GM10266 (cell line): ENCODE results near the gene TDRKH.

ENCODE experiments used
- DNase-seq: peaks from one replicate; pipeline ENCODE4 v3.0.0; 2012; ENCODE audit errors: extremely low spot score
- TF ChIP-seq, protein P1 (sequence below): IDR thresholded peaks from 2 replicates; pipeline ENCODE4 v1.5.1; 2012; ENCODE audit warnings: mild to moderate bottlenecking, low read depth; ENCODE audit not compliant: control insufficient read depth, insufficient read depth; ENCODE audit errors: missing control alignments

The TDRKH gene

DNA sequence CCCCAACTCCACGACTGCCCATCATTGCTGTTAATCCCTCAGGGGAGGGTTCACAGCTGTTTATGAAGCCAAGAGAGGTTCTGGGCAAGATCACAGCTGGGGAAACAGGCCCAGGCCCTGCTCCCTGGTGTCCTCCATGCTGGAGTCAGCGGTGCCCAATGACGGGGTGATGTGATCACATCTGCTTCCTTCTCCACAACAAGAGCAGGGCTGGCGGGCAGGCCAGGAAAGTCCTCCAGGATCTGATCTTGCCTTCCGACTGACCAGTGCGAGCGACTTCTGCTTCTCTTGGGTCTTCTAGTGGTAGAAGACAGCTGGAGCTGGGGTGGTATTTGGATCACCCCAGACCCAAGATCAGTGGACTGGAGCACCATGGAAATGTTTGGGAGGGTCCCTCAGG is 15.9 kb upstream of the TDRKH start:
- TF ChIP-seq, protein P1, sequence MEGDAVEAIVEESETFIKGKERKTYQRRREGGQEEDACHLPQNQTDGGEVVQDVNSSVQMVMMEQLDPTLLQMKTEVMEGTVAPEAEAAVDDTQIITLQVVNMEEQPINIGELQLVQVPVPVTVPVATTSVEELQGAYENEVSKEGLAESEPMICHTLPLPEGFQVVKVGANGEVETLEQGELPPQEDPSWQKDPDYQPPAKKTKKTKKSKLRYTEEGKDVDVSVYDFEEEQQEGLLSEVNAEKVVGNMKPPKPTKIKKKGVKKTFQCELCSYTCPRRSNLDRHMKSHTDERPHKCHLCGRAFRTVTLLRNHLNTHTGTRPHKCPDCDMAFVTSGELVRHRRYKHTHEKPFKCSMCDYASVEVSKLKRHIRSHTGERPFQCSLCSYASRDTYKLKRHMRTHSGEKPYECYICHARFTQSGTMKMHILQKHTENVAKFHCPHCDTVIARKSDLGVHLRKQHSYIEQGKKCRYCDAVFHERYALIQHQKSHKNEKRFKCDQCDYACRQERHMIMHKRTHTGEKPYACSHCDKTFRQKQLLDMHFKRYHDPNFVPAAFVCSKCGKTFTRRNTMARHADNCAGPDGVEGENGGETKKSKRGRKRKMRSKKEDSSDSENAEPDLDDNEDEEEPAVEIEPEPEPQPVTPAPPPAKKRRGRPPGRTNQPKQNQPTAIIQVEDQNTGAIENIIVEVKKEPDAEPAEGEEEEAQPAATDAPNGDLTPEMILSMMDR, result no peak
- no peak for DNase-seq

DNA sequence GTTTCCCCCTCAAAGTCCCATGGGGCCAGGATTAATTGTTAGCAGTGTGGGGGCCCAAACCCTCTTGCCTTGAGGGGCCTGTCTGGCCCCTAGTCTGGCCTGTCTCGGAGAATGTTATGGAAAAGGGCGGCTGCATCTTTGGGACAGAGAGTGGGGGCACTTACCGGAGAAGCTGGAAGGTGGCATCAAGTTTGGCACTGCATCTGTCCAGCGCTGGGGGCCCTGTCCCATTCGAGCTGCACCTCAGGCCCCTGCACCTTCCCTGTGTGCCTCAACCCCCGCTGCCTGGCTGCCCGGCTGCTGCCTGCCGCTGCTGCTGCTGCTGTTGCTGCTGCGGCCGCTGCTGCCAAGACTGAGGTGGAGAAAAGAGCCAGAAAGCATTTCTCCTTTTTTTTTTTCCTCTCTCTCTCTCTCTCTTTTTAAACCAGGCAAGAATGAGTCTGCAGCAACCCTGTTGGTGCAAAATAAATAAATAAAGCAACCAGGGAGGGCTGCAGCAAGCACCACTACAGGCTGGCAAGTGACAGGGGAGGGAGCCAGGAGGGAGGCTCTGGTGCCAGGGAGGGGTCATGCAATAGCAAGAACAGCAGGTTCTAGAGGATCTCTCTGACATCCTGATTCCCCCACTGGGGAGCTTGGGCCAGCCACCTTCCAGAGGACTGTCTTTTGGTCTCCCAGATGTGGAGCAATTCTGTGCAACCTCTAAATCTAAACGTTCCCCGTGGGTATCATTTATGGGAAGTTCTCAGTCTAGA is 14.9 kb upstream of the TDRKH start, which contains the start of gene LINGO4:
Gene LINGO4 (minus strand): TSS at position 354 of the 755 bp plus-strand sequence. CDS start 2,715 bp downstream, outside the sequence.
- TF ChIP-seq, protein P1, result no peak
- DNase-seq, result no peak

DNA sequence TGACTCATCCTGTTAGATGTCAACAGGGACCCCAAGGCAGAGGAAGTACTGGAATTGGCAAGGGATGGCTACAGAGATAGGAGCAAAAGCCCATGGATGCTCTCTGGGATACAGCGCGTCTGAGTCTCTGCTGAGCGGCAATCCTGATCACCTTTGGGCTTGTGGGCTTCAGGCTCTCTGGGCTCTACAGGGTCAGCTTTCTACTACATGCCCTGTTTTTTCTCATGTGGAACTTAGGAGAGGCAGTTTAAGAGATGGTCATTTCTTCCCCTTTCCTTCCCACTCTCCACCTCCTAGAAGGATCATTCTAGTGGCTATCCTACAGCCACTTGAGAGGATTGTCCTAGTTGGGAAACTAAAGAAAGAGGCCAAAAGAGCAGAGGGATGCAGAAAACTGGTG is 13.6 kb upstream of the TDRKH start:
- TF ChIP-seq, protein P1, result no peak
- no peak for DNase-seq

DNA sequence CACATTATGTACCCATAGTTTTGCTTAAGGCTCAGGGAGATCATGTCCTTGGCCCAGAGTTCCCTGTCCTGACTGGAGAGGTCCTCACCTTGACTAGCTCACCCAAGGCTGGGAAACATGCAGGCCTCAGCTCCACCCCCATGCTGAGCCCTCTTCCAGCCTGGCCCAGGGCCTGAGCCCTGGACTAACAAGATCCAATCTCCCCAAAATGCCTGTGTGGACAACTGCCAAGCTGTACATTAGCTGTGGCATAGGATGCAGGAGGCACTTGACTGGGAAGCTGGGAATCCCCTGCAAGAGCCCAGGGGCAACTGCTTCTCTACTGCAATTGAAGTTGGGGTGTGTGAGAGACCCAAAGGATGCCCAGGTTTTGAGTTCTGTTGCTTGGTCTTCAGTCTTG is 12.9 kb upstream of the TDRKH start:
- TF ChIP-seq, protein P1, result no peak
- DNase-seq, result no peak

DNA sequence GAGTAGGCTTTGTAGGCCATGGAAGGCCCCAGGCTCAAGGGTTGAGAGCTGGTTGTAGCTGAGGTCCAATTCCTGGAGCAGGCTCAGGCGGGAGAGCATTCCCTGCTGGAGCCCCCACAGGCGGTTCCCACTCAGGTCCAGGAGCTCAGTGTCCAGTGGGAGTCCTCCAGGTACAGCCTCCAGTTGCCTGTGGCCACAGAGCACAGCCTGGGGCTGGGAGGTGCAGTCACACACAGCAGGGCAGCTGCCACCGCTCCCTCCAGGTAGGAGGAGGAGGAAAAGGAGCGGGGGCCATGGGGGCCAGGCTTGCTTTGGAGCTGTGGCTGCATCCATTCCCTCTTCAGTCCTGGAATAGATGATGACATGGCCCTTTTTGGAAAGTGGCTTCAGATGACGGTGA is 12.1 kb upstream of the TDRKH start:
- no peak for DNase-seq
- TF ChIP-seq, protein P1, result no peak

DNA sequence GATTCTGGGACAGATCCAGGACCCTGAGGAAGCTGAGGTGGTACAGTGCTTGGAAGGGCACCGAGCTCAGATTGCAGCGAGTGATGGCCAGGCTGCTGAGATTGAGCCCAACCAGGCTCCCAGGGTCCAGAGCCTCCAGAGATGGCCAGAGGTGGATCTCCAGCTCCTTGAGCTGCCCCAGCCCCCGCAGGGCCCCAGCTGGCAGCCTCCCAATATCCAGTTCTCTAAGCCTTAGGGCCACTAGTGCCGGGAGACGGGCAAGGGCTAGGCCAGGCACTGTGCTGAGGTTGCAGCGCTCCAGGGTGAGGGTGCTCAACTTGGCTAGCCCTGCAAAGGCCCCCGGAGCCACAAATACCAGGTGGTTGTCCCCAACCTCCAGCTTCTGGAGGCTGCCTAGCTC is 11.5 kb upstream of the TDRKH start:
- TF ChIP-seq, protein P1, result no peak

DNA sequence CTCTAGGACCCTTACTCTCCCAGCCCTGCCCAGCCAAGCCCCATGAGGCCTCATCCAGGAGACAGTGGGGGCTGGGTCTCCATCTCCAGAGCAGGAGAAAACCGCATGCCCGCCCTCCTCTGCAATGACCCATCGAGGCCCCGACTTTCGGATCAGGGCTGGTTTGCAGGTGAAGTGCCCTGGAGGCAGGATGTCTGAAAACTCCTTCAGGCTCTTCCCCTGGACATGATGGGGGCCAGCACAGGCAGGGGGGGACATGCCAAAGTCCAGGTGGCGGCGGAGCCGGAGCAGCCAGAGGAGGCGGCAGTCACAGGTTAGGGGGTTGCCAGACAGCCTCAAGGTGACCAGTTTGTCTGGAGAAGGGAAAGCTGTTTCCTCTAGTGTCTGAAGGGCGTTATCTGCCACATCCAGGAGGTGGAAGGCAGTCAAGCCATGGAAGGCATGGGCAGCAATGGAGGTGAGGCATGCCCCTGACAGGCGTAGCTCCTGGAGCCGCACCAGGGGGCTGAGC is 11.1 kb upstream of the TDRKH start:
- TF ChIP-seq, protein P1, result no peak
- DNase-seq, result no peak

More for the DNA sequence above, 11.5 kb upstream of the TDRKH start:
- DNase-seq, result no peak
